Lung (tissue), 12 donors: Measurements from ENCODE around the gene FBXO34. TPM values are rescaled to one million over a fixed set of nuclear protein-coding genes. Genes with fewer than 3 reads are reported as not detected.

Experiments
- ATAC-seq: fragments of 200-7000 bp; cut with Tn5 transposase; one replicate; pipeline ENCODE4 v1.9.1; 2020; ENCODE audit warnings: moderate number of reproducible peaks; ENCODE audit not compliant: insufficient read depth, low FRiP score
- DNase-seq, 3 donors: peaks; one replicate each; pipeline ENCODE4 v3.0.0-alpha.2; 2013 to 2017
- H3K27ac ChIP-seq, 2 donors: one replicate each; pipeline ENCODE4 v1.5.1; 2013; ENCODE audit warnings: mild to moderate bottlenecking in 2 of 2, moderate library complexity in 2 of 2, control low read depth in 1 of 2, inconsistent platforms in 1 of 2, low read depth in 1 of 2, low read length in 1 of 2
- H3K27me3 ChIP-seq, 3 donors: one replicate each; pipeline ENCODE4 v1.5.1; 2013; ENCODE audit warnings: low read length in 2 of 3; ENCODE audit not compliant: control insufficient read depth in 3 of 3, insufficient read depth in 3 of 3
- H3K36me3 ChIP-seq, 4 donors: one replicate each; pipeline ENCODE4 v1.5.1; 2013; ENCODE audit warnings: low read length in 4 of 4, mild to moderate bottlenecking in 1 of 4, moderate library complexity in 1 of 4; ENCODE audit not compliant: control insufficient read depth in 4 of 4, insufficient read depth in 4 of 4
- H3K4me1 ChIP-seq, 5 donors: one replicate each; pipeline ENCODE4 v1.5.1; 2013; ENCODE audit warnings: low read length in 5 of 5, mild to moderate bottlenecking in 2 of 5, moderate library complexity in 1 of 5; ENCODE audit not compliant: control insufficient read depth in 5 of 5, insufficient read depth in 5 of 5
- H3K4me3 ChIP-seq: one replicate; pipeline ENCODE4 v1.5.1; 2013; ENCODE audit warnings: mild to moderate bottlenecking, control low read depth, moderate library complexity
- H3K9ac ChIP-seq, 2 donors: one replicate each; pipeline ENCODE4 v1.5.1; 2013; ENCODE audit warnings: low read length in 2 of 2, control low read depth in 1 of 2; ENCODE audit not compliant: insufficient read depth in 1 of 2
- H3K9me3 ChIP-seq, 4 donors: one replicate each; pipeline ENCODE4 v1.5.1; 2013; ENCODE audit warnings: low read length in 3 of 4, mild to moderate bottlenecking in 1 of 4, moderate library complexity in 1 of 4; ENCODE audit not compliant: control insufficient read depth in 4 of 4, insufficient read depth in 3 of 4
- CTCF ChIP-seq: IDR thresholded peaks from 2 replicates; pipeline ENCODE4 v1.5.1; 2012; ENCODE audit warnings: mild to moderate bottlenecking; ENCODE audit errors: control extremely low read depth, extremely low read depth
- WGBS, 2 donors: extraction: QIAGEN DNeasy Blood & Tissue Kit; methylation state at CpG; one replicate each; pipeline ENCODE4 v1.1.7; 2013; 5-methylcytosine and 5-hydroxymethylcytosine counted together
- polyA plus RNA-seq, 2 donors: library from polyadenylated mRNA; stranded (reverse); fragments of 200-250 nt; gene quantifications; one replicate each; pipeline ENCODE4 v1.2.1, GENCODE V29; 2013
- total RNA-seq, 2 donors: library from RNA; depleted of rRNA in 1 of 2; stranded (reverse); fragments of >200 nt in 1 of 2; gene quantifications; one replicate each; pipeline ENCODE4 v1.2.1, GENCODE V29; 2014 to 2021
- donor health status: control.
- donor health status: control.
- donor health status: Bipolar disorder and iron deficiency.
- donor health status: healthy.
- donor health status: DM: yes; HTN: yes; CAD: no.

Gene FBXO34
- total and polyA plus RNA-seq, 4 donors: 14.0 to 59.4 (median 22.2) TPM

- TF ChIP-seq CTCF: no peak
- H3K9ac ChIP-seq: no peak overlapping the region
- peak overlapping the region in 1 of 2 donors; percentile 88 for H3K27ac ChIP-seq
- H3K4me3 ChIP-seq: no peak overlapping the region
- DNase-seq (no peak), ATAC-seq (no peak)
- H3K9me3 ChIP-seq: no peaks in the 10 kb centered on the region
- WGBS, 2 donors: 72 to 76% methylated on average over 1 of the region's 1 CpG
- peaks cover 0 to 22% (median 7%) of the 10 kb centered on the region in 5 donors for H3K4me1 ChIP-seq
- peaks cover 0 to 5% (median 3%) of the 10 kb centered on the region in 4 donors for H3K36me3 ChIP-seq
- no peaks in the 10 kb centered on the region for H3K27me3 ChIP-seq
Measured at GRCh38 chr14:55301437-55302121, 30.4 kb downstream of the FBXO34 start.

GRCh38 chr14:55302367-55303124 is 31.3 kb downstream of the FBXO34 start:
- ATAC-seq (no peak), DNase-seq (no peak)
- Histone ChIP-seq H3K36me3 (peaks cover 0 to 5% (median 2%) of the 10 kb centered on the region in 4 donors), H3K27me3 (no peaks in the 10 kb centered on the region), H3K27ac (peak overlapping the region in 1 of 2 donors; percentile 88), H3K4me1 (peaks cover 0 to 20% (median 4%) of the 10 kb centered on the region in 5 donors), H3K4me3 (no peak overlapping the region), H3K9ac (no peak overlapping the region), H3K9me3 (no peaks in the 10 kb centered on the region)
- TF ChIP-seq CTCF: no peak
- WGBS, 2 donors: 78 to 84% methylated on average over 5 of the region's 5 CpGs

GRCh38 chr14:55303125-55303499 is 31.9 kb downstream of the FBXO34 start:
- DNase-seq (no peak), ATAC-seq (no peak)
- TF ChIP-seq CTCF: no peak
- H3K27me3 ChIP-seq: no peaks in the 10 kb centered on the region
- H3K4me3 ChIP-seq: no peak overlapping the region
- no peak overlapping the region for H3K9ac ChIP-seq
- no peak overlapping the region for H3K27ac ChIP-seq
- H3K36me3 ChIP-seq: peaks cover 0 to 5% (median 2%) of the 10 kb centered on the region in 4 donors
- H3K4me1 ChIP-seq: peaks cover 0 to 16% (median 4%) of the 10 kb centered on the region in 5 donors
- H3K9me3 ChIP-seq: no peaks in the 10 kb centered on the region
